KMS-11 (cell line): ENCODE data around the gene RTL10.

ENCODE experiments used
- H2AFZ ChIP-seq: fragments of 200-600 bp; sonication (generic); 2 replicates; pipeline ENCODE4 v1.6.1; 2016; ENCODE audit warnings: antibody characterized with exemption, mixed run types, low read depth
- H3K27ac ChIP-seq: fragments of 200-600 bp; sonication (generic); 2 replicates; pipeline ENCODE4 v1.6.1; 2016; ENCODE audit warnings: mild to moderate bottlenecking, mixed run types
- H3K27me3 ChIP-seq: fragments of 200-600 bp; sonication (generic); 2 replicates; pipeline ENCODE4 v1.6.1; 2017; ENCODE audit warnings: mild to moderate bottlenecking, low read depth, mixed run types, moderate library complexity; ENCODE audit not compliant: insufficient read depth
- H3K36me3 ChIP-seq: fragments of 200-600 bp; sonication (generic); 2 replicates; pipeline ENCODE4 v1.6.1; 2017; ENCODE audit warnings: mild to moderate bottlenecking, mixed run types; ENCODE audit not compliant: insufficient read depth
- H3K4me1 ChIP-seq: fragments of 200-600 bp; sonication (generic); 2 replicates; pipeline ENCODE4 v1.6.1; 2016; ENCODE audit warnings: mild to moderate bottlenecking, low read depth, mixed run types; ENCODE audit not compliant: poor library complexity, severe bottlenecking
- H3K4me2 ChIP-seq: fragments of 200-600 bp; sonication (generic); 2 replicates; pipeline ENCODE4 v1.7.0; 2016; ENCODE audit warnings: mild to moderate bottlenecking, mixed run types
- H3K4me3 ChIP-seq: fragments of 200-600 bp; sonication (generic); IDR thresholded peaks from 2 replicates; pipeline ENCODE4 v1.6.1; 2017; ENCODE audit warnings: low read depth, low read length, mixed read lengths; ENCODE audit not compliant: insufficient read depth
- H3K79me2 ChIP-seq: fragments of 200-600 bp; sonication (generic); 2 replicates; pipeline ENCODE4 v1.6.1; 2016; ENCODE audit warnings: low read depth, mixed run types; ENCODE audit not compliant: insufficient read depth
- H3K9ac ChIP-seq: fragments of 200-600 bp; sonication (generic); 2 replicates; pipeline ENCODE4 v1.6.1; 2016; ENCODE audit warnings: mild to moderate bottlenecking, mixed run types
- H4K20me1 ChIP-seq: fragments of 200-600 bp; sonication (generic); 2 replicates; pipeline ENCODE4 v1.6.1; 2016; ENCODE audit warnings: mild to moderate bottlenecking, mixed run types; ENCODE audit not compliant: insufficient read depth
- TF ChIP-seq, protein P1 (sequence below): fragments of 200-600 bp; sonication (generic); conservative IDR thresholded peaks from 2 replicates; pipeline ENCODE4 v1.6.1; 2017; ENCODE audit warnings: low read depth, mild to moderate bottlenecking, antibody characterized with exemption, low read length, moderate library complexity, mixed read lengths

The RTL10 gene

GRCh38 chr22:19819911-19820879, 34.5 kb downstream of the RTL10 start:
- no peaks in the 10 kb centered on the region for H4K20me1 ChIP-seq
- H3K27ac ChIP-seq: no peak overlapping the region
- H2AFZ ChIP-seq: no peak overlapping the region
- H3K4me2 ChIP-seq: no peak overlapping the region
- no peak overlapping the region for H3K9ac ChIP-seq
- TF ChIP-seq, protein P1, sequence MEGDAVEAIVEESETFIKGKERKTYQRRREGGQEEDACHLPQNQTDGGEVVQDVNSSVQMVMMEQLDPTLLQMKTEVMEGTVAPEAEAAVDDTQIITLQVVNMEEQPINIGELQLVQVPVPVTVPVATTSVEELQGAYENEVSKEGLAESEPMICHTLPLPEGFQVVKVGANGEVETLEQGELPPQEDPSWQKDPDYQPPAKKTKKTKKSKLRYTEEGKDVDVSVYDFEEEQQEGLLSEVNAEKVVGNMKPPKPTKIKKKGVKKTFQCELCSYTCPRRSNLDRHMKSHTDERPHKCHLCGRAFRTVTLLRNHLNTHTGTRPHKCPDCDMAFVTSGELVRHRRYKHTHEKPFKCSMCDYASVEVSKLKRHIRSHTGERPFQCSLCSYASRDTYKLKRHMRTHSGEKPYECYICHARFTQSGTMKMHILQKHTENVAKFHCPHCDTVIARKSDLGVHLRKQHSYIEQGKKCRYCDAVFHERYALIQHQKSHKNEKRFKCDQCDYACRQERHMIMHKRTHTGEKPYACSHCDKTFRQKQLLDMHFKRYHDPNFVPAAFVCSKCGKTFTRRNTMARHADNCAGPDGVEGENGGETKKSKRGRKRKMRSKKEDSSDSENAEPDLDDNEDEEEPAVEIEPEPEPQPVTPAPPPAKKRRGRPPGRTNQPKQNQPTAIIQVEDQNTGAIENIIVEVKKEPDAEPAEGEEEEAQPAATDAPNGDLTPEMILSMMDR: no peak
- no peak overlapping the region for H3K4me3 ChIP-seq
- no peaks in the 10 kb centered on the region for H3K27me3 ChIP-seq
- no peaks in the 10 kb centered on the region for H3K79me2 ChIP-seq
- H3K4me1 ChIP-seq: peaks cover 22% of the 10 kb centered on the region
- no peaks in the 10 kb centered on the region for H3K36me3 ChIP-seq

GRCh38 chr22:19819208-19819910, 35.3 kb downstream of the RTL10 start:
- Histone ChIP-seq H4K20me1 (no peaks in the 10 kb centered on the region), H3K4me2 (no peak overlapping the region), H3K4me3 (no peak overlapping the region), H3K79me2 (no peaks in the 10 kb centered on the region), H3K36me3 (no peaks in the 10 kb centered on the region), H3K27ac (no peak overlapping the region), H3K27me3 (no peaks in the 10 kb centered on the region), H3K4me1 (peaks cover 13% of the 10 kb centered on the region), H3K9ac (no peak overlapping the region), H2AFZ (no peak overlapping the region)
- TF ChIP-seq, protein P1: no peak

DNA sequence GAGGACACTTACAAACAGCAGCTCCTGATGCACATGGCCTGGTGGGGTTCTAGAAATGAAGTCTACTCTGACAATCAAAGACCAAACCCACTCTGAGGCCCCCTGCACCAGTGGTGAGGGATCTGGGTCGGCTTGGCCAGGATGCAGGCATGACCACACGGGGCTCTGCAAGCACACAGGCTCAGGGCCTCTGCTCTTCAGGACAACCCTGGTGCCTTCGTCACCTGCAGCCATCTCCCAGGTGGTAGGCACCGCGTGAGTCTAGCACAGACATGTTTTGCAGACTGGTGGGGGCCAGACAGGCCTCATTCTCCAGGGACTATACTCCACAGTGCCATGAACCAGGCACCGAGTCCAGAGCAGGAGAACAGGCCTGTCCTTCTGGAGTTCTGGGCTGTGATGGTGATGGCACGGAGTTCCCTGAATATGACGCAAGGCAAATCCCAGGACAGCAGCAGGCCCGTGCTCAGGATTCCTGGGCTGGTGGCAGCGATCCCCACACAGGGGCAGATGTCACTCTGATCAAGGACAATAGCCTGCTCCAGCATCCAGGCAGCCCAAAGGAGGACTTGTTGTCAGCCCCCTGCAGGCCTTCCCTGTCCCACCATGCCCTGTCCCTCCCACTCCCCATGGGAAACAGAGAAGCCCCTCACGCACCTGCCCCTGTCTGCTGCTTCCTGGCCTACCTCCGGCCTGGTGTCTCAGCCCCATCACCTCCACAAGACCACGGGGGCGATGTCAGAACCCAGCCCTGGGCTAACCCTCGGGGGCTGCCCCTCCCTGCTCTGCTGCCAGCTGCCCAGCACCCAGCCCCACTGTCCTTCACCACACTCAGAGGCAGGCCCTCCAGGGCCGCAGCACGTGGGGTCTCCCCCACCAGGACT, 36.1 kb downstream of the RTL10 start:
- Histone ChIP-seq H3K79me2 (no peaks in the 10 kb centered on the region), H3K27me3 (no peaks in the 10 kb centered on the region), H3K4me1 (peaks cover 6% of the 10 kb centered on the region), H3K36me3 (no peaks in the 10 kb centered on the region), H2AFZ (no peak overlapping the region), H3K27ac (no peak overlapping the region), H4K20me1 (no peaks in the 10 kb centered on the region), H3K9ac (no peak overlapping the region), H3K4me2 (no peak overlapping the region), H3K4me3 (no peak overlapping the region)
- TF ChIP-seq, protein P1: no peak
